ENCODE results near the gene ANKRD22. TPM values are rescaled to one million over a fixed set of nuclear protein-coding genes. Genes with fewer than 3 reads are reported as not detected.

Gene ANKRD22
- total RNA-seq, 6 donors from 2014 or later, result 0.30 to 1.9 (median 1.1) TPM; not detected in 2

DNA sequence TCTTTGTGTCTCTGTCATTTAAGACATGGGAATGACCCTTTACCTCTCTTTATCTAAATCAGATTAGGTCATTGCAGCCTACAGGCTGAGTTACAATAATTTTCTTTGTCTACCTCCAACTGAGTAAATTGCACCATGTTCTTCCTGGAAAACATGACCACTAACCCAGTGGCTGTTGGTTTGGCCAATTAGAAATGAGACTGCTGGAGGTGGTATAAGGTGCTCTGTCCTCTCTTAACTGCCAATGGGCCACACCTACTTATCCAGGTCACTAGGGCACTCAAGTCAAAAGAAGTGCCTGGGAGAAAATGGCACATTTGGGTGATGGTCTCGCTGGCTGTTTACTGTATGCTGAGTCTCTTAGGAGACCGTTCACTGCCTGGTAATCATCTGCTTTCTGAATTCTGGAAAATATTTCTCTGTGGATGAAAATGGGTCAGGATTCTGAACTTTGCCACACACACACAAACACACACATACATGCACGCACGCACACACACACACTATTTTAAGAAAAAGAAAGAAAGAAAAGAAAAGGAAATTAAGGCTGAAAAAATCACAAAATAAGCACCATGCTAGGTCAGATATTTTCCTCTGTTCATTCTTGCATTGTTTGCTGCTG lies 44.8 kb upstream of the ANKRD22 start:
- no peak for DNase-seq
- WGBS, 2 donors, result 83 to 86% methylated on average over 4 of the region's 4 CpGs

DNA sequence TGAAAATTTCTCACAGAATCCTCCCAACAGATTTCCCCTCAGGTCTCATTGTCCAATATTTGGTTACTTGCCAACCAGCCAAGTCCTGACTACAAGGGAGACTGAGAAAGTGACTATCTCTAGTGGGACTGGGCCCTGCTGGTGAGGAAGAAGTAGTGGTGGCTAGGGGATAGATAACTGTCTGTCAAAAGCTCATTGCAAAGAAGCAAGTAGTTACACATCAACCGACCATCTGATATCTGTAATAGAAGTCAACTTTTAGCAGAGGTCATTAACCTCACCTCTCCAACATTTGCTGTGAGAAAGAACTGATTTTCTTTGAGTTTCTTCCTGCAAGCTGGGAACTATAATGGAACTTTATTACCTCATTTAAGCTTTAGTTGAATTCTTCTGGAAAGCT lies 43.6 kb upstream of the ANKRD22 start:
- no peak for DNase-seq
- no peaks in the 10 kb centered on the region for H3K9me3 ChIP-seq
- peaks cover 0 to 6% (median 5%) of the 10 kb centered on the region in 4 donors for H3K4me1 ChIP-seq
- no peaks in the 10 kb centered on the region for H3K36me3 ChIP-seq
- ATAC-seq (ENCODE audit: low FRiP score in 2 of 2), result no peak
- WGBS, 2 donors, result 79 to 80% methylated on average over 1 of the region's 1 CpG
- no peak overlapping the region for H3K4me3 ChIP-seq
- no peaks in the 10 kb centered on the region for H3K27me3 ChIP-seq
- H3K27ac ChIP-seq, result no peak overlapping the region
- TF ChIP-seq POLR2A (IDR thresholded peaks at IDR 0.05) (no peak), EP300 (IDR thresholded peaks at IDR 0.05) (no peak), POLR2AphosphoS5 (IDR thresholded peaks at IDR 0.05) (no peak)
- TF ChIP-seq, protein P1, sequence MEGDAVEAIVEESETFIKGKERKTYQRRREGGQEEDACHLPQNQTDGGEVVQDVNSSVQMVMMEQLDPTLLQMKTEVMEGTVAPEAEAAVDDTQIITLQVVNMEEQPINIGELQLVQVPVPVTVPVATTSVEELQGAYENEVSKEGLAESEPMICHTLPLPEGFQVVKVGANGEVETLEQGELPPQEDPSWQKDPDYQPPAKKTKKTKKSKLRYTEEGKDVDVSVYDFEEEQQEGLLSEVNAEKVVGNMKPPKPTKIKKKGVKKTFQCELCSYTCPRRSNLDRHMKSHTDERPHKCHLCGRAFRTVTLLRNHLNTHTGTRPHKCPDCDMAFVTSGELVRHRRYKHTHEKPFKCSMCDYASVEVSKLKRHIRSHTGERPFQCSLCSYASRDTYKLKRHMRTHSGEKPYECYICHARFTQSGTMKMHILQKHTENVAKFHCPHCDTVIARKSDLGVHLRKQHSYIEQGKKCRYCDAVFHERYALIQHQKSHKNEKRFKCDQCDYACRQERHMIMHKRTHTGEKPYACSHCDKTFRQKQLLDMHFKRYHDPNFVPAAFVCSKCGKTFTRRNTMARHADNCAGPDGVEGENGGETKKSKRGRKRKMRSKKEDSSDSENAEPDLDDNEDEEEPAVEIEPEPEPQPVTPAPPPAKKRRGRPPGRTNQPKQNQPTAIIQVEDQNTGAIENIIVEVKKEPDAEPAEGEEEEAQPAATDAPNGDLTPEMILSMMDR (IDR thresholded peaks at IDR 0.05), result no peak

More for the DNA sequence above, 44.8 kb upstream of the ANKRD22 start:
- TF ChIP-seq POLR2A (IDR thresholded peaks at IDR 0.05), result no peak
- H3K36me3 ChIP-seq, result no peaks in the 10 kb centered on the region
- no peak for ATAC-seq (ENCODE audit: low FRiP score in 2 of 2)
- no peaks in the 10 kb centered on the region for H3K27me3 ChIP-seq
- no peaks in the 10 kb centered on the region for H3K9me3 ChIP-seq
- peak overlapping the region in 3 of 4 donors; percentile 7 to 45 (median 39) for H3K27ac ChIP-seq
- H3K4me1 ChIP-seq, result peaks cover 0 to 10% (median 1%) of the 10 kb centered on the region in 4 donors
- H3K4me3 ChIP-seq, result no peak overlapping the region

DNA sequence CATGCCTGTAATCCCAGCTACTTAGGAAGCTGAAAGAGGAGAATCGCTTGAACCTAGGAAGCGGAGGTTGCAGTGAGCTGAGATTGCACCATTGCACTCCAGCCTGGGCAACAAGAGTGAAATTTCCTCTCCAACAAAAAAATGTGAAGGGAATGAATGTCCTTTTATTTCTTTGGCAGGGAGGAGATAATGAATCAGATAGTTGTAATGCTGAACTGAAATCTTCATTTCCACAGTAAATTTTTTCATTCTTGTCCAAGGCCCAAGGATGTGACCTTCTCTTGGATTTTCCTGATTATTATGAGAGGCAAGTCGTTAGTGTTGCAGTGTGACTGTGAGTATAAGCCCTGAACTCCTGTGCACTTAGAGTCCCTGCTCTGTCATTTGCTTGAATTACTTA lies 42.0 kb upstream of the ANKRD22 start:
- peaks cover 0 to 9% (median 5%) of the 10 kb centered on the region in 4 donors for H3K4me1 ChIP-seq
- DNase-seq (no peak), ATAC-seq (ENCODE audit: low FRiP score in 2 of 2) (peak in 1 of 2 donors; percentile 53)
- no peaks in the 10 kb centered on the region for H3K27me3 ChIP-seq
- no peak for TF ChIP-seq EP300 (IDR thresholded peaks at IDR 0.05)
- no peak for TF ChIP-seq POLR2AphosphoS5 (IDR thresholded peaks at IDR 0.05)
- 74 to 84% methylated on average over 3 of the region's 3 CpGs for WGBS, 2 donors
- H3K4me3 ChIP-seq, result no peak overlapping the region
- H3K36me3 ChIP-seq, result no peaks in the 10 kb centered on the region
- H3K27ac ChIP-seq, result peak overlapping the region in 1 of 4 donors; percentile 5
- H3K9me3 ChIP-seq, result no peaks in the 10 kb centered on the region

DNA sequence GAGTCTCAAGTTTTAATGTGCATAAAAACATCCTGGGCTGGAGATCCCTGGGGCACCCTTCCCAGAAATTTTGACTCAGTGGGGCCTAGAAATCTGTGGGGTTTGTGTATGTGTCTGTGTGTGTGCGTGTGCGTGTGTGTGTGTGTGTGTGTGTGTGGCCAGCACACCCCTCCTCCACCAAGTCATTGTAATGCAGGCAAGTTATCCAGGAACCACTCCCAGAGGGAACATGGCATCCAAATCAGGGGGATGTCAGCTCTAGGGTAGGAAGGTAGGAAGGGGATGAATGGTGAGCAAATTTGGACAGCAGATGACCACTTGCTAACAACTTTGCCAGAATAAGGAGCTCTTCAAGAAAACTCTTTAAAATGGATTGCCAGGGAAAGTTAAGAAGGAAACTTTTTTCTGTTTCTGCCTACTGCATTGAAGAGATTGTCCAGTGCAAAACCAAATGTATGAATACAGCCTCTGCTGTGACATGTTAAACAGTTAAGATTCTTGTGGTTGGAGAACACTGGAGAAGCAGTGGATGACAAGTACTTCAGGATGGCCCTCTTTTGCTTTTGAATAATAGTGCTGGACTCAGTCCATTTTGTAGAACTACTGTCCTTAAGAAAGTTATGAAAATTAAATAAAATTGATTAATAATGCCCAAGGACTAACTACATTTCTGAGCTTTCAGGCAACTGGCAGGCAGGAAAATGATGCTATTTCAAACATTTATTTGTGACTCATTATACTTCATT lies 40.8 kb upstream of the ANKRD22 start:
- no peak for DNase-seq
- H3K27me3 ChIP-seq, result no peaks in the 10 kb centered on the region
- WGBS, 2 donors, result 71 to 100% methylated on average over 2 of the region's 2 CpGs
- H3K4me1 ChIP-seq, result peaks cover 0 to 9% (median 5%) of the 10 kb centered on the region in 4 donors
- no peaks in the 10 kb centered on the region for H3K9me3 ChIP-seq
- no peak overlapping the region for H3K27ac ChIP-seq
- TF ChIP-seq EP300 (IDR thresholded peaks at IDR 0.05), result no peak
- TF ChIP-seq POLR2AphosphoS5 (IDR thresholded peaks at IDR 0.05), result no peak
- no peak for TF ChIP-seq POLR2A (IDR thresholded peaks at IDR 0.05)
- TF ChIP-seq, protein P1 (IDR thresholded peaks at IDR 0.05), result no peak
- no peaks in the 10 kb centered on the region for H3K36me3 ChIP-seq
- no peak for ATAC-seq (ENCODE audit: low FRiP score in 2 of 2)
- no peak overlapping the region for H3K4me3 ChIP-seq

DNA sequence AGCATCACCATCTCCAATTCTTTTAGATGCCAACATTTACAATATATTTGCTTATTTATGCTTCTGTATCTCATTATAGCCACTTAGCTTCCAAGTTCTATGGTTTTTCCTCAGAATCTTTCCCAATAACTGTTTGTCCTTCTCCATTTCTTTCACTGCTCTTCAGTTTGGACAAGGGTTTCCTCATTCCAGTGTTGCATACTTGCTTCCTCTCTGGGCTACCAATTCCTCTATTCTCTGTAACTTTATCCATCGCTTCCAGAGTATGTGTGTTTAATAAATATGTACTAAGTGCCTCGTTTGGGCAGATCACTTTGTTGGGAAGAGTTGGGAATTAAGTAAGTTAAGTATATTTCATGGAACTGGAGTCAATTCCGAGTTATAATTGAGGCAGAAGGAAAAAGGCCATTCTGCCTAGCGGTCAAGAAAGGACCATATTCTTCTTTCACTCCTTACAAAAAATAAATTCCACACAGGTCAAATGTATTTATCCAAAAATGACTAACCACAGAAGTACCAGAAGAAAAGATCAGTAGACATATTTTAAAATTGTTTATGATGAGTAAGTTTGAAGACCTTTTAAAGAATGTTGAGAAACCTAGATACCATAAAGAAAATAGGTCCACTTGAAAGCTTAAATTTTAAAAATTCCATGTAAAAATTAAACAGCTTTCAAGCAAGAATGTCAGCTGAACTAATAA lies 39.2 kb upstream of the ANKRD22 start:
- no peak for ATAC-seq (ENCODE audit: low FRiP score in 2 of 2)
- 82 to 83% methylated on average over 4 of the region's 4 CpGs for WGBS, 2 donors
- Histone ChIP-seq H3K36me3 (no peaks in the 10 kb centered on the region), H3K9me3 (no peaks in the 10 kb centered on the region), H3K4me1 (peaks cover 0 to 16% (median 5%) of the 10 kb centered on the region in 4 donors), H3K27me3 (no peaks in the 10 kb centered on the region), H3K4me3 (no peak overlapping the region), H3K27ac (no peak overlapping the region)
- DNase-seq, result no peak
- no peak for TF ChIP-seq POLR2AphosphoS5 (IDR thresholded peaks at IDR 0.05)
- no peak for TF ChIP-seq EP300 (IDR thresholded peaks at IDR 0.05)
- TF ChIP-seq, protein P1 (IDR thresholded peaks at IDR 0.05), result no peak
- TF ChIP-seq POLR2A (IDR thresholded peaks at IDR 0.05), result no peak

All from upper lobe of left lung (tissue), 6 donors.